ENCODE data around the gene ENOSF1.

DNA sequence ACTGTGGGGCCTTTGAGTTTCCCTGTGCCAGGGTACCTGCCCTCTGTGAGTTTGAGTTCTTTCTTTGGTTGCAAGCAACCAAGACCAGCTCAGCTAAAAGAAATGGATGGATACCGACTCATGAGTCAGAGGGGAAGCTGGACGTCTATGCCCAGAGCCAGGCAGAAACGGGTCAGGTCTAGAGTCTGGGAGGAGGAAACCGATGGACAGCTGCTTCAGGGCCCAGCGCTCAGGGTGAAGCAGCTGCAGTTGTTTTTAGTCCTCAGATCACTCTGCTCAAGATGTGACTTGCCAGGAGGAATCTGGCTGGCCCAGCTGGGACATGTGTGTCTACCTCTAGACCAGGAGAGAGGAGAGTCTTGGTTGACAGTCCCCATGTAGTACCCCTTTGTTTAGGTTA lies 65.1 kb downstream of the ENOSF1 start:
- TF ChIP-seq TAF1 (IDR thresholded peaks at IDR 0.05; ENCODE audit: borderline replicate concordance, low read depth, low read length), result no peak
- TF ChIP-seq POLR2A (IDR thresholded peaks at IDR 0.05; ENCODE audit: low read depth, low read length), result no peak

All from GM12892 (cell line).